ELF-1 (cell line): ENCODE measurements around the gene UBE2S.
A peak's percentile ranks its signal among the peaks of the same experiment; 100 is the strongest.
"Not testable (repeated sequence)": the region's sequence is repeated elsewhere in the genome, so short reads cannot be mapped to it uniquely, and the experiment has no call there.

Experiments
- DNase-seq: peaks from one replicate; pipeline ENCODE4 v3.0.0-alpha.2; 2016; ENCODE audit warnings: low read depth, low spot score

Gene UBE2S

GRCh38 chr19:55406091-55406825 is 1.3 kb downstream of the UBE2S start:
- DNase-seq, result no peak

GRCh38 chr19:55405638-55406037 is 1.9 kb downstream of the UBE2S start:
- no peak for DNase-seq

GRCh38 chr19:55402509-55402908 is 5.1 kb downstream of the UBE2S start:
- DNase-seq, result no peak

- DNase-seq, result not testable (repeated sequence)
These were observed 6.2 kb downstream of the UBE2S start for GRCh38 chr19:55401390-55401789.

GRCh38 chr19:55400281-55401087 is 7.1 kb downstream of the UBE2S start:
- no peak for DNase-seq

GRCh38 chr19:55398200-55398925 is 9.2 kb downstream of the UBE2S start:
- DNase-seq, result no peak

- DNase-seq, result peak; percentile 59
These were observed 14.5 kb downstream of the UBE2S start for GRCh38 chr19:55392820-55393761.

- DNase-seq, result peak; percentile 57
These were observed 15.6 kb downstream of the UBE2S start for GRCh38 chr19:55391702-55392615.

- DNase-seq, result no peak
These were observed 16.4 kb downstream of the UBE2S start for GRCh38 chr19:55391191-55391670.

- DNase-seq, result peak; percentile 79
These were observed 17.1 kb downstream of the UBE2S start for GRCh38 chr19:55390461-55390880.

GRCh38 chr19:55389386-55390317 is 17.9 kb downstream of the UBE2S start:
- no peak for DNase-seq

GRCh38 chr19:55387736-55388497 is 19.7 kb downstream of the UBE2S start:
- no peak for DNase-seq

- DNase-seq, result no peak
These were observed 21.1 kb downstream of the UBE2S start for GRCh38 chr19:55386493-55386971.

GRCh38 chr19:55385724-55386492 is 21.7 kb downstream of the UBE2S start, which contains the start of gene RPL28:
Gene RPL28 (plus strand): TSS chr19:55385932. CDS start chr19:55386358, 426 bp downstream.
- peak; percentile 99 for DNase-seq

- peak; percentile 97 for DNase-seq
These were observed 22.5 kb downstream of the UBE2S start for GRCh38 chr19:55384920-55385723.
